GM13977 (cell line): ENCODE measurements around the gene CNNM4.

Experiments used
- DNase-seq: peaks from one replicate; pipeline ENCODE4 v3.0.0; 2012; ENCODE audit warnings: low spot score
- in situ Hi-C: fragments of 300-500 bp; cut with MboI; formaldehyde crosslinking; loops from one replicate; pipeline ENCODE4 v1.12.0; 2022; ENCODE audit warnings: low sequenced_read_pairs, low pct_unique_long_range_greater_than_20kb, mixed read lengths, inconsistent platforms; ENCODE audit not compliant: unreplicated experiment
- TF ChIP-seq, protein P1 (sequence below): IDR thresholded peaks from 2 replicates; pipeline ENCODE4 v1.5.1; 2012; ENCODE audit warnings: mild to moderate bottlenecking, control low read depth; ENCODE audit not compliant: insufficient read depth; ENCODE audit errors: extremely low read depth, missing control alignments

The CNNM4 gene

DNA sequence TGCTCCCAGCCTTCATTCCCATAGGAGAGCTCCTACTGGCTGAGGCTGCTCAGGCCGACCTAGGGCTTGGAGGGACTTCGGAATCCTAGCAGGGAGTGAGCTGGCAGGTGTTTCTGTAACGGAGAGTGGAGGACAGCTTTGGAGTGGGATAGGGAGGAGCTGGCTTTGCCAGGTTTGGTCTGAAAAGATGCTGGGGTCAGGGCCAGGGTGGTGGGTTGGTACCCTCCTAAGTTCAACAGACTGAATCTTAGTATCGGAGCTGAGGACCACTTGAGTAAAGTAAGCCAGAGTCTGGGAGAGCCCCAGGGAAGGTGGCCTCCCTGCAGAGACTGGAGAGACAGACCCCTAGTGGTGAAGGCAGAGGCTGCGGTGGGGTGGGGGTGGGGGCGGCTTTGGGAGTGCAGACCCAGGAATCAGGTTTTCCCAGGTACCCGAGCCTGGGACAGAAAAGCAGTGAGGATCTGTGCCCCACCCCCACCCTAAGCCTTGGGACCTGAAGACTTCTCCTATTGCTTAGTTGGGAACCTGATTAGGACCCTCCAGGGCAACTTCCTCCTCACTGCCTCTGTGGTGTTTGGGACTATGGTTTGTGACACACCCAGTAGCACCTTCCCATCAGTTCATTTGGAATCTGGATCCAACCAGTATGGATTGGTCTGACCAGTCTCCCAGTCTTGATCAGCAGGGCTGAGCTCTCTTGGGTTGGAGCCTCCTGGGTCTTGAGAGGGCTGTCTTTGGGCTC is 3.0 kb downstream of the CNNM4 start:
- TF ChIP-seq, protein P1, sequence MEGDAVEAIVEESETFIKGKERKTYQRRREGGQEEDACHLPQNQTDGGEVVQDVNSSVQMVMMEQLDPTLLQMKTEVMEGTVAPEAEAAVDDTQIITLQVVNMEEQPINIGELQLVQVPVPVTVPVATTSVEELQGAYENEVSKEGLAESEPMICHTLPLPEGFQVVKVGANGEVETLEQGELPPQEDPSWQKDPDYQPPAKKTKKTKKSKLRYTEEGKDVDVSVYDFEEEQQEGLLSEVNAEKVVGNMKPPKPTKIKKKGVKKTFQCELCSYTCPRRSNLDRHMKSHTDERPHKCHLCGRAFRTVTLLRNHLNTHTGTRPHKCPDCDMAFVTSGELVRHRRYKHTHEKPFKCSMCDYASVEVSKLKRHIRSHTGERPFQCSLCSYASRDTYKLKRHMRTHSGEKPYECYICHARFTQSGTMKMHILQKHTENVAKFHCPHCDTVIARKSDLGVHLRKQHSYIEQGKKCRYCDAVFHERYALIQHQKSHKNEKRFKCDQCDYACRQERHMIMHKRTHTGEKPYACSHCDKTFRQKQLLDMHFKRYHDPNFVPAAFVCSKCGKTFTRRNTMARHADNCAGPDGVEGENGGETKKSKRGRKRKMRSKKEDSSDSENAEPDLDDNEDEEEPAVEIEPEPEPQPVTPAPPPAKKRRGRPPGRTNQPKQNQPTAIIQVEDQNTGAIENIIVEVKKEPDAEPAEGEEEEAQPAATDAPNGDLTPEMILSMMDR = peak; percentile 65
- peak; percentile 63 for DNase-seq
- in situ Hi-C loops = no loop called here

GRCh38 chr2:96764253-96764637 is 3.5 kb downstream of the CNNM4 start:
- in situ Hi-C loops = no loop called here
- no peak for DNase-seq

GRCh38 chr2:96767135-96767871 is 6.6 kb downstream of the CNNM4 start:
- in situ Hi-C loops = no loop called here
- TF ChIP-seq, protein P1 = no peak
- DNase-seq = no peak

More at GRCh38 chr2:96764253-96764637, 3.5 kb downstream of the CNNM4 start:
- TF ChIP-seq, protein P1 = no peak

DNA sequence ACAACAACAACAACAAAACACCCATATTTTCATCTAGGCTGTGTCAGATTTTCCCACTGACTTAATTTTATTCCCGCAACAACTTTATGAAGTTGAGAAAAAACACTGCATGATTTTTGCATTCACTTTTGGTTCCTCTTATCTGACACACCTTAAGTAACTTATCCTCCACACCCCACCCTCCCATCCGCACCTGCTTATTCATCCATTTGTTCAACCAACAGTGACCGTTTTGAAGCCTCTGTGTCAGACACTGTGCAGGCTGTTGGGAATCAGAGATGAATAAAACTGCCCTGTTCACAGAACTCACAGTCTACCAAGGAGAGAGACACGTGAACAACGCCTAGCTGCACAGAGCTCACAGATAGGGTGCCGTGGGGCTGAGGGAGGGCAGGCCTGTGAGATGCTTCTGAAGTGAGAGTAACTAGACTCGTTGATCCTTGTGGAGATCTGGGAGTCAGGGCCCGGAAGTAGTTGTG is 7.4 kb downstream of the CNNM4 start:
- DNase-seq = no peak
- TF ChIP-seq, protein P1 = no peak
- in situ Hi-C loops = no loop called here

- TF ChIP-seq, protein P1 = no peak
- in situ Hi-C loops = no loop called here
- DNase-seq = no peak
These were observed 9.1 kb downstream of the CNNM4 start for GRCh38 chr2:96769814-96770213.

- TF ChIP-seq, protein P1 = no peak
- in situ Hi-C loops = no loop called here
- no peak for DNase-seq
These were observed 9.9 kb downstream of the CNNM4 start for GRCh38 chr2:96770442-96771202.
